ENCODE measurements around the gene SHANK1.

SHANK1 gene

DNA sequence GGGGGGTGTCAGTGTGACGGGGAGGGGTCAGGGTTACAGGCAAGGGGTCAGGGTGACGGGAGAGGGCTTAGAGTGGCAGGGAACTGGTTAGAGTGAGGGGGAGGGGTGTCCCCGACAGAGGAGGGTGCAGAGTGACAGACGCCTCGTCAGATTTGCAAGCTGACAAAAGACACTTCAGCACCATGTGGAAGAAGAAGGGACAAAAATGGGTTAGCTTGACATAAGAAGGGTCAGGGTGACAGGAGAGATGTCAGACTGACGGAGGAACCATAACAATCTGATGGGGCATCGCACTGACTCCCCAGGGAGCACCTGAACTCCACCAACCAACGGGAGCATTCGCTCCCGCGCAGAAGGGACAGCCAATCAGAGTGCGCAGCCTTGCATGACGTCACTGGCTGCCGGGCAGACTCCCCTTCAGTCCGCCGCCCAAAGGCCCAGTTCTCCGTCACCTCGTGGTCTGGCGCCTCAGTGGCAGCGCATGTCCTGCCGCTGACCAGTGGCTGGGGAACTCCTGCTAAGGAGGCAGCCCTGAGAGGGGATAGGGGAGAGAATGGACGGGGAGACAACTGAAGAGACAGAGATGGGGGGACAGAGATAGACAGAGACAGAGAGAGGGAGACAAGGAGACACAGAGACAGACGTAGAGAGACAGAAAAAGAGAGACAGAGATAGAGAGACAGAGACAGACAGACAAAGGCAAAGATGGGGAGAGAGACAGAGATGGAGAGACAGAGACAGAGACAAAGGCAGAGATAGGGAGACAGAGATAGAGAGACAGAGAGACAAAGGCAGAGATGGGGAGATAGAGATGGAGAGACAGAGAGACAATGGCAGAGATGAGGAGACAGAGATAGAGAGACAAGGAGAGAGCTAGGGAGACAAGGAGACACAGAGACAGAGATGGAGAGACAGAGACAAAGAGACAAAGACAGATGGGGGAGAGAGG lies 40.2 kb downstream of the SHANK1 start:
- Histone ChIP-seq H3K4me3 (ENCODE audit: low read depth, low read length) (no peak overlapping the region), H3K79me2 (ENCODE audit: control insufficient read depth, insufficient read depth, low read length, unreplicated experiment) (no peaks in the 10 kb centered on the region), H3K4me1 (ENCODE audit: control insufficient read depth, insufficient read depth, low read length, unreplicated experiment) (no peaks in the 10 kb centered on the region), H3K27ac (ENCODE audit: low read depth, low read length) (no peak overlapping the region), H3K27me3 (ENCODE audit: insufficient read depth, low read length) (peaks cover 3% of the 10 kb centered on the region; the same call in 1 of the 2 replicates), H3K36me3 (ENCODE audit: insufficient read depth, low read length) (no peaks in the 10 kb centered on the region), H2AFZ (ENCODE audit: low read length, unreplicated experiment) (no peak overlapping the region)

DNA sequence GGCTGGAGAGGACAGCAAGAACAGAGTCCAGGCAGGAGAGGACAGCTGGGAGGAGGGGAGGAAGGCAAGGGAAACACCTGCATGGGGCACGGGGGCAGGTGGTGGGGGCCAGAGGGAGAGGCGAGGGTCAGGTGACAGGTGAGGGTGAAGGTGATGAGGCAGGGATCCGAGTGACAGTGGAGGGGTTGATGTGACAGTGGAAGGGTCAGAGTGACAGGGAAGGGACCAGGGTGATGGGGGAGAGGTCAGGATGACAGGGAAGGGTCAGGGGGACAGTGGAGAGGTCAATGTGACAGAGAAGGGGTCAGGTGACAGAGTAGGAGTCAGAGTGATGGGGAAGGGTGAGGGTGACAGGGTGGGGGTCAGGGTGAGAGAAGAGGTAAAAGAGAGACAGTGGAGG lies 41.3 kb downstream of the SHANK1 start:
- Histone ChIP-seq H3K36me3 (ENCODE audit: insufficient read depth, low read length) (no peaks in the 10 kb centered on the region), H2AFZ (ENCODE audit: low read length, unreplicated experiment) (no peak overlapping the region), H3K4me1 (ENCODE audit: control insufficient read depth, insufficient read depth, low read length, unreplicated experiment) (no peaks in the 10 kb centered on the region), H3K27ac (ENCODE audit: low read depth, low read length) (no peak overlapping the region), H3K79me2 (ENCODE audit: control insufficient read depth, insufficient read depth, low read length, unreplicated experiment) (no peaks in the 10 kb centered on the region), H3K27me3 (ENCODE audit: insufficient read depth, low read length) (peaks cover 6% of the 10 kb centered on the region), H3K4me3 (ENCODE audit: low read depth, low read length) (no peak overlapping the region)

DNA sequence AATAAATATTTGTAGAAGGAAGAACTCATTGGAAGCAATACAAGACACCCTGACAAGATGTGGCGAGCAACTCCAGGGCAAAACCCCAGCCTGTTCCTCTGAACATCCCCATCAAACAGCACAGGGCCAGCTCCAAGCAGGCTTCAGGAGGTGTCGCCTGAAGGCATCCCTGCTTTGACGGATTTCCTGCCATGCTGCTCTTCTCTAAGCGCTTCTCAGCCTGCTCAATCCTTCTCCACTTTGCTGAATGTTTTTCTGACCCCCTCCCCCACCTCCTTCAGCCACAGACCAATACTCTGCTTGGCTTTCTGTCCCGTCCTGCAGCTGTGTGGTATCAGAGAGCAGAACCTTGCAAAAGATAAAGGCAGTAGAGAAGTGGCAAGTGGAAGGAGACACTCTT lies 42.0 kb downstream of the SHANK1 start:
- no peaks in the 10 kb centered on the region for H3K36me3 ChIP-seq (ENCODE audit: insufficient read depth, low read length)
- no peak overlapping the region for H3K4me3 ChIP-seq (ENCODE audit: low read depth, low read length)
- H3K27me3 ChIP-seq (ENCODE audit: insufficient read depth, low read length) = peaks cover 10% of the 10 kb centered on the region
- H3K79me2 ChIP-seq (ENCODE audit: control insufficient read depth, insufficient read depth, low read length, unreplicated experiment) = no peaks in the 10 kb centered on the region
- no peaks in the 10 kb centered on the region for H3K4me1 ChIP-seq (ENCODE audit: control insufficient read depth, insufficient read depth, low read length, unreplicated experiment)
- H2AFZ ChIP-seq (ENCODE audit: low read length, unreplicated experiment) = no peak overlapping the region
- H3K27ac ChIP-seq (ENCODE audit: low read depth, low read length) = no peak overlapping the region

DNA sequence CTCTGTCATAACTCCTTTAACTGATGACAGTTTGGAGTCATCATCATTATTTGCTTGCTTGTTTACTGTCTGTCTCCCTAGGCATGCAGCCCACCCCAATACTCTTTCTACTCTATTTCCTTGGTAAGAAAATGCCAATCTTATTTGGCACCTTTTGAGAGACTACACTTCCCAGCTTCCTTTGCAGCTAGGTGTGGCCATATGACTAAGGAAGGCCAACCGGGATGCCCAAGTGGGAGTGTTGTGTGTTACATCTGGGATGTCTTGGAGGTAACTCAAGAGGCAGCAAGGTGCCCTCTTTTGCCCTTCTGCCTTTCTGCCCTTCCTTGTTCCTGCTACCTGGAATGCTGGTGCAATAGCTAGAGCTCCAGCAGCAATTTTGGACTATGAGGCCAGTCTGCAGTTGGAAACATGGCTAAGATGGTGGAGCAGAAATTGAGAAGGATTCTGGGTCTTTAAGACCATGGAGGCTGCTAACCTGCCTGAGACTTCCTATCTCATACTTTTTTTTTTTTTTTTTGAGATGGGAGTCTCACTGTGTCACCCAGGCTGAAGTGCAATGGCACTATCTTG lies 42.9 kb downstream of the SHANK1 start:
- no peaks in the 10 kb centered on the region for H3K4me1 ChIP-seq (ENCODE audit: control insufficient read depth, insufficient read depth, low read length, unreplicated experiment)
- no peaks in the 10 kb centered on the region for H3K79me2 ChIP-seq (ENCODE audit: control insufficient read depth, insufficient read depth, low read length, unreplicated experiment)
- H2AFZ ChIP-seq (ENCODE audit: low read length, unreplicated experiment) = no peak overlapping the region
- H3K27me3 ChIP-seq (ENCODE audit: insufficient read depth, low read length) = peaks cover 14% of the 10 kb centered on the region
- no peak overlapping the region for H3K27ac ChIP-seq (ENCODE audit: low read depth, low read length)
- no peak overlapping the region for H3K4me3 ChIP-seq (ENCODE audit: low read depth, low read length)
- no peaks in the 10 kb centered on the region for H3K36me3 ChIP-seq (ENCODE audit: insufficient read depth, low read length)

DNA sequence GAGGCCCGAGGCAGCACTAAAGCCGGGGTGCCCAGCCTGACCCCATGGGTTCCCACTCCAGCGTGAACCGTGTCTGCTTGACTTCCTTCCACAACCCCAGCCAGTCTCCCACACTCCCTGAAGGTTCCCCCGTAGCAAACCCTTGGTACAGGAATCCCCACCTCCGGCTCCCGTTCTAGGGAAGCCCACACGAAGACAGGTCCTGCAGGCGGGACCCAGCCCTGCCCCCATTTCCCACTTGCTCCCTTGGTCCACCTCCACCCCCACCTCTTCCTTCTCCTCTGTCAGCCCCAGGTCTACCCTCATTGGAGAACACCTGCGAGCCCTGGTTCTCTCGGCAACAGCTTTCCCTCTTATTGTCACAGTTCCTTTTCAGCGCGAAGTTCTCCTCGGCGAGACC lies 46.5 kb downstream of the SHANK1 start:
- peaks cover 26% of the 10 kb centered on the region for H3K27me3 ChIP-seq (ENCODE audit: insufficient read depth, low read length)
- no peaks in the 10 kb centered on the region for H3K79me2 ChIP-seq (ENCODE audit: control insufficient read depth, insufficient read depth, low read length, unreplicated experiment)
- no peak overlapping the region for H3K4me3 ChIP-seq (ENCODE audit: low read depth, low read length)
- H3K27ac ChIP-seq (ENCODE audit: low read depth, low read length) = no peak overlapping the region
- H3K4me1 ChIP-seq (ENCODE audit: control insufficient read depth, insufficient read depth, low read length, unreplicated experiment) = no peaks in the 10 kb centered on the region
- H2AFZ ChIP-seq (ENCODE audit: low read length, unreplicated experiment) = no peak overlapping the region
- no peaks in the 10 kb centered on the region for H3K36me3 ChIP-seq (ENCODE audit: insufficient read depth, low read length)

DNA sequence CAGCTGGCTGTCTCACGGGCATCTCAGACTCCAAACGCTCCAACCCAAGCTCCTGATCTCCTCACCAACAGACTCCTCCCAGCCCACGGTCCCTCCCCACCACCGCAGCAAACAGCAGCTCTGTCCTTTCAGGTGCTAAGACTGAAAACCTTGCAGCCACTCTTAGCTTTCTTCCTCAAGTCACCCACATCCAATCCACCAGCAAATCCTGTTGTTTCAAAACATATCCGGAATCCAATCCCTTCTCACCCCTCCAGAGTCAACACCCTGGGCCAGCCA lies 49.6 kb downstream of the SHANK1 start:
- no peak overlapping the region for H3K4me3 ChIP-seq (ENCODE audit: low read depth, low read length)
- H3K36me3 ChIP-seq (ENCODE audit: insufficient read depth, low read length) = no peaks in the 10 kb centered on the region
- H2AFZ ChIP-seq (ENCODE audit: low read length, unreplicated experiment) = no peak overlapping the region
- peaks cover 48% of the 10 kb centered on the region for H3K27me3 ChIP-seq (ENCODE audit: insufficient read depth, low read length)
- no peaks in the 10 kb centered on the region for H3K4me1 ChIP-seq (ENCODE audit: control insufficient read depth, insufficient read depth, low read length, unreplicated experiment)
- H3K79me2 ChIP-seq (ENCODE audit: control insufficient read depth, insufficient read depth, low read length, unreplicated experiment) = no peaks in the 10 kb centered on the region
- H3K27ac ChIP-seq (ENCODE audit: low read depth, low read length) = no peak overlapping the region

DNA sequence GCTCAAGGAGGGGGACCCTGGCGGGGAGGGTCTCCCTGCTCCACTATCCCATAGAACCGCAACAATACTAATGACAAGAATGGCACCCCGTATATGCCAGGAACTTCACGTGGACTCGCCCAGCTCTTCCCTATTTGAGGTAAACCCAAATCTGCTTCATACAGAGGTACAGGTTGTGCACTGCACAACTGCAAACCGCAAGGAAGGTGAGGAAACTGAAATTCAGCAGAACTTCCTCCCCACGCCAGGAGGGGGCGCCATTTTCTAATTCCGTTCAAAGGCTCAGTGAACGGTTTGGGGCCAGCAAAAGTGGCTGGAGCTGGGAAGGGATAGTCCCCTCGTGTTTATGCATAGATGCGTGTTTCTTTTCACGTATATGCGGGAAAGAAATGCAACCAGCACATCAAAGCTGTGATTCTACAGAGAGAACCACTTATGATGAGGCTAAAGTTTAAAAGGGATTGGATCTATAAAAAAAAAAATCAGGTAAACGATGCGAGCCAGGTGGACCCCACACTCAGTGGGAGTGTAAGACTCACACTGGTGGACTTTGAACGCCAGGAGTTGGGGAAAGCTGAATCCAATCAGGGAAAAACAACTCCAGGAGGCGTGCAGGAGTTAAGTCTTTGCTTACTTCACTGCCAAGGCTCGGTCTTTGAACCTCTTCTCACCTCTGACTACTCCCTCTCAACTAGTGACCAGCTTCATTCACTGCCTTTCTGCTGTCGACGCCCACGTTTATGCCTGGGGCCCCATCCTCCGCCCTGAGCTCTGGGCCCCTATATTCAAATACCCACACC lies 50.1 kb downstream of the SHANK1 start:
- Histone ChIP-seq H3K4me3 (ENCODE audit: low read depth, low read length) (no peak overlapping the region), H3K36me3 (ENCODE audit: insufficient read depth, low read length) (no peaks in the 10 kb centered on the region), H3K4me1 (ENCODE audit: control insufficient read depth, insufficient read depth, low read length, unreplicated experiment) (no peaks in the 10 kb centered on the region), H2AFZ (ENCODE audit: low read length, unreplicated experiment) (no peak overlapping the region), H3K79me2 (ENCODE audit: control insufficient read depth, insufficient read depth, low read length, unreplicated experiment) (no peaks in the 10 kb centered on the region), H3K27me3 (ENCODE audit: insufficient read depth, low read length) (peaks cover 48% of the 10 kb centered on the region), H3K27ac (ENCODE audit: low read depth, low read length) (no peak overlapping the region)

DNA sequence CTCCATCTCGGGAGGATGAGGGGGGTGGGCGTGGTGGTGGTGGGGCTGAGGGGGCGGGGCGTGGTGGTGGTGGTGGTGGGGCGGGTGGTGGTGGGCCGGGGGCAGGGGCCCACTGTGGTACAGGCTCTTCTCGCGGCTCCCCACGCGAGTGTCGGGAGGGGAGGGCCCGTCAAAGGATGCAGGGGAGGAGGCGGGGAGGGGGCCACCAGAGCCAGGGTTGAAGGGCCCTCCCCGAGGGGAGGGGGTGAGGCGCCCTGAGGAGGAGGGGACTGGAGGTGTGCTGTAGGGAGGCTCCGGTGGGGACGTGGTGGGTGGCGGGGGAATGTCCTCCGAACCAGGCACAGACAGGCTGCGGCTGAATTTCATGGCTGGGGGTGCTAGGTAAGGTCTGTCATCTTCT lies 50.7 kb downstream of the SHANK1 start:
- Histone ChIP-seq H3K36me3 (ENCODE audit: insufficient read depth, low read length) (no peaks in the 10 kb centered on the region), H3K79me2 (ENCODE audit: control insufficient read depth, insufficient read depth, low read length, unreplicated experiment) (no peaks in the 10 kb centered on the region), H3K27me3 (ENCODE audit: insufficient read depth, low read length) (peaks cover 48% of the 10 kb centered on the region), H3K4me1 (ENCODE audit: control insufficient read depth, insufficient read depth, low read length, unreplicated experiment) (no peaks in the 10 kb centered on the region), H2AFZ (ENCODE audit: low read length, unreplicated experiment) (no peak overlapping the region), H3K4me3 (ENCODE audit: low read depth, low read length) (no peak overlapping the region), H3K27ac (ENCODE audit: low read depth, low read length) (no peak overlapping the region)

DNA sequence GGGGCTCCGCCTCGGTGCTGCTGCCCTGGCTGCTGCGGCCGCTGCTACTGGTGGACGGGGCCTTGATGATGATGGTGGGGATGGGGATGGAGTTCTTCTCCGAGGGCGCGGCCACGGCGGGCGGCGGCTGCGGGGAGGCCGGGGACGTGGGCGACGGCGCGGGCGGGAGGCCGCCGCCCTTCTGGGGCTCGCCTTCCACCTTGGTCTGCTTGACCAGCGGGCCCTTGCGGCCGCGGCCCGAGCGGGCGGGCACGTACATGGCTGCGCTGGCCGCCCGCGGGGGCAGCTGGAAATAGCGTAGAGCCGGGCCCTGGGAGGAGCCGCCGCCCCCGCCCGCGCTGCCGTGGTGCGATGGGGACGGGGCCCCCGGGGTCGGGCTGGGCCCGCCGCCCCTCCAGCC lies 51.2 kb downstream of the SHANK1 start:
- Histone ChIP-seq H3K4me3 (ENCODE audit: low read depth, low read length) (no peak overlapping the region), H3K36me3 (ENCODE audit: insufficient read depth, low read length) (no peaks in the 10 kb centered on the region), H2AFZ (ENCODE audit: low read length, unreplicated experiment) (no peak overlapping the region), H3K27me3 (ENCODE audit: insufficient read depth, low read length) (peaks cover 45% of the 10 kb centered on the region), H3K4me1 (ENCODE audit: control insufficient read depth, insufficient read depth, low read length, unreplicated experiment) (no peaks in the 10 kb centered on the region), H3K27ac (ENCODE audit: low read depth, low read length) (no peak overlapping the region), H3K79me2 (ENCODE audit: control insufficient read depth, insufficient read depth, low read length, unreplicated experiment) (no peaks in the 10 kb centered on the region)

DNA sequence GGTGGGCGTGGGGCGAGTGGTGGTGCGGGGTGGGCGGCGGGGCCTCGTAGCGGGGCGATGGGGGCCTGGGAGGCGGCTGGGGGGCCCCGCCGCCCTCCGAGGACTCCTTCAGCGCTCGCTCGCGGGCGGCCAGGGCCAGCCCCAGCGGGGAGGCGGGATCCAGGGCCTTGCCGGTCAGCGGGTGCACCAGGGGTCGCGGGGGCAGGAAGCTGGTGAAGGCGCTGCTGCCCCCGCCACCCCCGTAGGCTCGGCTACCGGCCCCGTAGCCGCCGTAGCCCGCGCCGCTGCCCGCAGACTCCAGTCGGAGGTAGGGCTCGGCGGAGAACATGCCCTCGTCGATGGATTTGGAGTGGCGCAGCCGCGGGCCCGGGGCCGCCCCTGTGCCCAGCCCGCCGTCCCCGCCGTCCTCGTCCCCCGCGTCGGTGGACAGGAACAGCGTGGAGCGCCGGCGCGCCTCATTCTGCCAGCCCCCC lies 51.8 kb downstream of the SHANK1 start:
- no peak overlapping the region for H3K4me3 ChIP-seq (ENCODE audit: low read depth, low read length)
- peaks cover 39% of the 10 kb centered on the region for H3K27me3 ChIP-seq (ENCODE audit: insufficient read depth, low read length)
- H3K27ac ChIP-seq (ENCODE audit: low read depth, low read length) = no peak overlapping the region
- H3K79me2 ChIP-seq (ENCODE audit: control insufficient read depth, insufficient read depth, low read length, unreplicated experiment) = no peaks in the 10 kb centered on the region
- no peak overlapping the region for H2AFZ ChIP-seq (ENCODE audit: low read length, unreplicated experiment)
- H3K36me3 ChIP-seq (ENCODE audit: insufficient read depth, low read length) = no peaks in the 10 kb centered on the region
- H3K4me1 ChIP-seq (ENCODE audit: control insufficient read depth, insufficient read depth, low read length, unreplicated experiment) = no peaks in the 10 kb centered on the region
